ENCODE data around the gene COL4A3.

Gene COL4A3

GRCh38 chr2:227234429-227234828 lies 70.0 kb downstream of the COL4A3 start:
- TF ChIP-seq TCF4 (CRISPR knock-in tag; IDR thresholded peaks at IDR 0.05; ENCODE audit: borderline replicate concordance) (no peak), GLIS3 (CRISPR knock-in tag; IDR thresholded peaks at IDR 0.05) (no peak), TOX (CRISPR knock-in tag; IDR thresholded peaks at IDR 0.05; ENCODE audit: borderline replicate concordance) (no peak), BACH2 (CRISPR knock-in tag; IDR thresholded peaks at IDR 0.05; ENCODE audit: borderline replicate concordance) (no peak), ZFP3 (CRISPR knock-in tag; IDR thresholded peaks at IDR 0.05) (no peak)
- no peak for ATAC-seq

GRCh38 chr2:227237786-227238185 lies 73.4 kb downstream of the COL4A3 start:
- ATAC-seq, result no peak
- TF ChIP-seq ZNF70 (CRISPR knock-in tag; IDR thresholded peaks at IDR 0.05) (no peak), PPARA (CRISPR knock-in tag; IDR thresholded peaks at IDR 0.05; ENCODE audit: borderline replicate concordance) (no peak), TCF4 (CRISPR knock-in tag; IDR thresholded peaks at IDR 0.05; ENCODE audit: borderline replicate concordance) (no peak), ZC3H10 (CRISPR knock-in tag; IDR thresholded peaks at IDR 0.05) (no peak), ISL1 (CRISPR knock-in tag; IDR thresholded peaks at IDR 0.05) (no peak), ZNF8 (CRISPR knock-in tag; IDR thresholded peaks at IDR 0.05) (no peak), CREB5 (CRISPR knock-in tag; IDR thresholded peaks at IDR 0.05; ENCODE audit: low read depth) (no peak), CSDC2 (CRISPR knock-in tag; IDR thresholded peaks at IDR 0.05) (no peak), BACH2 (CRISPR knock-in tag; IDR thresholded peaks at IDR 0.05; ENCODE audit: borderline replicate concordance) (no peak), RARB (CRISPR knock-in tag; IDR thresholded peaks at IDR 0.05) (no peak), OSR1 (CRISPR knock-in tag; IDR thresholded peaks at IDR 0.05) (no peak), ZNF565 (CRISPR knock-in tag; conservative IDR thresholded peaks at IDR 0.05; ENCODE audit: low read depth) (no peak), TSHZ2 (CRISPR knock-in tag; IDR thresholded peaks at IDR 0.05) (no peak)

- TF ChIP-seq POU6F1 (CRISPR knock-in tag; IDR thresholded peaks at IDR 0.05; ENCODE audit: borderline replicate concordance, low read depth) (no peak), TCF4 (CRISPR knock-in tag; IDR thresholded peaks at IDR 0.05; ENCODE audit: borderline replicate concordance) (no peak), ZFP3 (CRISPR knock-in tag; IDR thresholded peaks at IDR 0.05) (no peak)
- ATAC-seq, result peak; percentile 79
Measured at GRCh38 chr2:227238238-227239237, 74.1 kb downstream of the COL4A3 start.

- TF ChIP-seq GLIS3 (CRISPR knock-in tag; IDR thresholded peaks at IDR 0.05), result no peak
- no peak for TF ChIP-seq BACH2 (CRISPR knock-in tag; IDR thresholded peaks at IDR 0.05; ENCODE audit: borderline replicate concordance)
- no peak for TF ChIP-seq CSRNP3 (CRISPR knock-in tag; IDR thresholded peaks at IDR 0.05)
- TF ChIP-seq RARB (CRISPR knock-in tag; IDR thresholded peaks at IDR 0.05), result no peak
- no peak for TF ChIP-seq POU6F1 (CRISPR knock-in tag; IDR thresholded peaks at IDR 0.05; ENCODE audit: borderline replicate concordance, low read depth)
- TF ChIP-seq CREB5 (CRISPR knock-in tag; IDR thresholded peaks at IDR 0.05; ENCODE audit: low read depth), result no peak
- TF ChIP-seq ARNTL (CRISPR knock-in tag; IDR thresholded peaks at IDR 0.05; ENCODE audit: borderline replicate concordance, low read depth), result no peak
- TF ChIP-seq PPARA (CRISPR knock-in tag; IDR thresholded peaks at IDR 0.05; ENCODE audit: borderline replicate concordance), result no peak
- TF ChIP-seq ZNF70 (CRISPR knock-in tag; IDR thresholded peaks at IDR 0.05), result no peak
Measured at GRCh38 chr2:227241005-227241404, 76.6 kb downstream of the COL4A3 start.

More at GRCh38 chr2:227241005-227241404, 76.6 kb downstream of the COL4A3 start:
- no peak for ATAC-seq

Measured in SK-N-SH treated with all-trans-retinoic acid at 6 μM for 48 hours (cell line).